T-cell (primary cell): ENCODE data around the gene MRTFA. TPM values are rescaled to one million over a fixed set of nuclear protein-coding genes. Genes with fewer than 3 reads are reported as not detected.

Experiments used
- ATAC-seq, 4 experiments: fragments of 200-7000 bp in 3 of 4; fragments of 150-1000 bp in 1 of 4; cut with Tn5 transposase; replicated peaks in 1 of 4; 1 replicate in 3 of 4; 2 replicates in 1 of 4; pipeline ENCODE4 v1.10.0; 2021; ENCODE audit warnings: moderate library complexity in 3 of 4, mild to moderate bottlenecking in 2 of 4, moderate number of reproducible peaks in 1 of 4
- CTCF ChIA-PET, 2 donors: fragments of 300-600 bp; sonication (Branson Sonifier 250); formaldehyde crosslinking; loops; one replicate each; lab custom pipeline; 2022; ENCODE audit warnings: antibody characterized with exemption in 2 of 2; lab: Charles Lee
- POLR2A ChIA-PET, 2 donors: fragments of 300-600 bp; sonication (Branson Sonifier 250); formaldehyde crosslinking; loops; one replicate each; lab custom pipeline; 2022; ENCODE audit warnings: antibody characterized with exemption in 2 of 2; lab: Charles Lee
- DNase-seq, 35 experiments: peaks; one replicate each; pipeline versions ENCODE4 v3.0.0 to v3.0.0-alpha.2; 2013 to 2023
- H3K27ac ChIP-seq: one replicate; pipeline ENCODE4 v1.5.1; 2013; ENCODE audit warnings: low read length
- H3K27me3 ChIP-seq, 2 experiments: replicated peaks in 1 of 2; 1 replicate in 1 of 2; 2 replicates in 1 of 2; pipeline versions ENCODE4 v1.6.1 to v1.7.0; 2013; ENCODE audit warnings: low read length in 1 of 2, mixed read lengths in 1 of 2; ENCODE audit not compliant: control insufficient read depth in 2 of 2, insufficient read depth in 2 of 2; ENCODE audit errors: extremely low read depth in 1 of 2
- H3K36me3 ChIP-seq, 2 donors: 1 replicate in 1 of 2; 2 replicates in 1 of 2; pipeline versions ENCODE4 v1.6.1 to v1.7.0; 2013; ENCODE audit warnings: low read length in 1 of 2; ENCODE audit not compliant: control insufficient read depth in 2 of 2, insufficient read depth in 1 of 2; ENCODE audit errors: extremely low read depth in 1 of 2
- H3K4me1 ChIP-seq, 2 experiments: 1 replicate in 1 of 2; 2 replicates in 1 of 2; pipeline versions ENCODE4 v1.6.1 to v1.7.0; 2013; ENCODE audit warnings: low read length in 2 of 2, mixed read lengths in 1 of 2; ENCODE audit not compliant: insufficient read depth in 2 of 2, control insufficient read depth in 1 of 2; ENCODE audit errors: extremely low read depth in 1 of 2
- H3K4me3 ChIP-seq, 2 donors: 1 replicate in 1 of 2; 2 replicates in 1 of 2; pipeline versions ENCODE4 v1.5.1 to v1.7.0; 2013; ENCODE audit warnings: mild to moderate bottlenecking in 2 of 2, low read length in 1 of 2, moderate library complexity in 1 of 2; ENCODE audit not compliant: control insufficient read depth in 1 of 2; ENCODE audit errors: extremely low read depth in 1 of 2
- H3K9me3 ChIP-seq: 2 replicates; pipeline ENCODE4 v1.7.0; 2013
- H3K27ac Mint-ChIP-seq, 2 donors: one replicate each; pipeline ENCODE4 v1.8.0; 2020 to 2021; ENCODE audit warnings: mild to moderate bottlenecking in 2 of 2, mixed read lengths in 2 of 2
- H3K27me3 Mint-ChIP-seq, 2 donors: one replicate each; pipeline ENCODE4 v1.8.0; 2021 to 2022; ENCODE audit warnings: mixed read lengths in 2 of 2
- H3K36me3 Mint-ChIP-seq: one replicate; pipeline ENCODE4 v1.8.0; 2021; ENCODE audit warnings: mixed read lengths
- H3K4me1 Mint-ChIP-seq, 3 donors: one replicate each; pipeline ENCODE4 v1.8.0; 2020 to 2022; ENCODE audit warnings: mixed read lengths in 3 of 3, mild to moderate bottlenecking in 1 of 3
- H3K4me3 Mint-ChIP-seq, 3 donors: one replicate each; pipeline ENCODE4 v1.8.0; 2020 to 2022; ENCODE audit warnings: mild to moderate bottlenecking in 3 of 3, mixed read lengths in 3 of 3, moderate library complexity in 3 of 3
- H3K9me3 Mint-ChIP-seq, 3 donors: one replicate each; pipeline ENCODE4 v1.8.0; 2020 to 2022; ENCODE audit warnings: mixed read lengths in 3 of 3
- WGBS: methylation state at CpG from one replicate; pipeline ENCODE4 v1.1.5; 2013; ENCODE audit warnings: missing lambda C conversion rate; ENCODE audit not compliant: insufficient coverage; 5-methylcytosine and 5-hydroxymethylcytosine counted together
- total RNA-seq, 35 experiments: library from RNA in 6 of 35; stranded (reverse) in 6 of 35; fragments of 120-200 nt in 1 of 35; gene quantifications; one replicate each; pipeline versions ENCODE4 v1.2.1 to v1.2.4 and lab custom pipeline; 2013 to 2026

MRTFA gene
- total RNA-seq, 5 donors from 2014 or later (not counting 1 experiment from before 2014, with no cell fraction given) = 81.9 to 118 (median 114) TPM

DNA sequence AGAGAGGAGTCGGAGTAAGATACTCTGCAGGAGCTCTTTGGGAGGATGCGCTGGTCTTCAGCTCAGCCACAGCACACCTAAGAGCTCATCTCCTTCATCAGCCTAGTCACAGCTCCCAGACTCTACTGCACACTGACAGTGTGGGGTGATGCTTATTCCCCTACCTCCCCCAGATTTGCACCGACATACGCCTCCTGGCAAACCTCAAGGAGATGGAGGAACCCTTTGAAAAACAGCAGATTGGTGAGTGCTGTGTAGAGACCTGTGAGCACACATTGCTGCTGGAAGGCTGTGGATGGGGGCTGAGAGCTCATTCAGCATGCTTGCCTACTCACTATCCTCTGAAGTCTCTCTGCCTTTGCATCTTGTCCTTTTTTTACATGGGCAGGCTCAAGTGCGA is 275.4 kb downstream of the MRTFA start:
- no peak for DNase-seq
- Histone ChIP-seq H3K36me3 (peaks cover 33 to 91% of the 10 kb centered on the region in 2 donors), H3K4me3 (no peak overlapping the region), H3K27ac (no peak overlapping the region), H3K27me3 (no peaks in the 10 kb centered on the region), H3K4me1 (no peaks in the 10 kb centered on the region), H3K9me3 (no peaks in the 10 kb centered on the region)
- H3K27ac Mint-ChIP-seq = no peak overlapping the region
- ATAC-seq = no peak
- H3K4me3 Mint-ChIP-seq = no peak overlapping the region
- H3K36me3 Mint-ChIP-seq = peaks cover 70% of the 10 kb centered on the region
- ChIA-PET CTCF (no interaction called here), POLR2A (no interaction called here)
- no peaks in the 10 kb centered on the region for H3K27me3 Mint-ChIP-seq
- H3K4me1 Mint-ChIP-seq = peaks cover 0 to 11% (median 0%) of the 10 kb centered on the region in 3 donors
- 98% methylated on average over 3 of the region's 5 CpGs for WGBS
- no peaks in the 10 kb centered on the region for H3K9me3 Mint-ChIP-seq

Other genes with a start within 250 kb of the MRTFA start
- gene MCHR1, start 42.8 kb upstream of the MRTFA start, total RNA-seq = not detected
- 10 to 100 TPM in 4 of 5 donors, 1 to 10 TPM in 1; 8.9 to 14.2 (median 12.7) TPM for gene SLC25A17, start 182.6 kb upstream of the MRTFA start, total RNA-seq
- 100 to 1,000 TPM; 135 to 186 (median 140) TPM for gene ST13, start 219.9 kb upstream of the MRTFA start, total RNA-seq
- gene XPNPEP3, start 220.4 kb upstream of the MRTFA start, total RNA-seq = 10 to 100 TPM; 15.1 to 20.7 (median 15.8) TPM
- gene DNAJB7, start 225.4 kb upstream of the MRTFA start, total RNA-seq = not detected